Smooth muscle cell (in vitro differentiated cells): ENCODE results near the gene CBARP. TPM values are rescaled to one million over a fixed set of nuclear protein-coding genes. Genes with fewer than 3 reads are reported as not detected.

Source experiments
- DNase-seq: peaks from one replicate; lab custom pipeline; 2025; ENCODE audit not compliant: unreplicated experiment; lab: John Stamatoyannopoulos, UW
- H2AFZ ChIP-seq: fragments of 200-600 bp; sonication (generic); 2 replicates; pipeline ENCODE4 v1.6.0; 2016; ENCODE audit warnings: antibody characterized with exemption, low read depth, mild to moderate bottlenecking
- H3F3A ChIP-seq: fragments of 200-600 bp; sonication (generic); 2 replicates; pipeline ENCODE4 v1.6.0; 2017; ENCODE audit warnings: antibody characterized with exemption, low read depth
- H3K27ac ChIP-seq: fragments of 200-600 bp; sonication (generic); 2 replicates; pipeline ENCODE4 v1.5.1; 2016; ENCODE audit warnings: low read depth, mild to moderate bottlenecking
- H3K27me3 ChIP-seq: fragments of 200-600 bp; sonication (generic); 2 replicates; pipeline ENCODE4 v1.6.1; 2016; ENCODE audit warnings: low read depth, mild to moderate bottlenecking
- H3K36me3 ChIP-seq: fragments of 200-600 bp; sonication (generic); 2 replicates; pipeline ENCODE4 v1.5.1; 2016; ENCODE audit warnings: low read depth
- H3K4me1 ChIP-seq: fragments of 200-600 bp; sonication (generic); 2 replicates; pipeline ENCODE4 v1.5.1; 2016; ENCODE audit warnings: low read depth
- H3K4me2 ChIP-seq: fragments of 200-600 bp; sonication (generic); 2 replicates; pipeline ENCODE4 v1.6.0; 2016; ENCODE audit warnings: mild to moderate bottlenecking
- H3K4me3 ChIP-seq: fragments of 200-600 bp; sonication (generic); 2 replicates; pipeline ENCODE4 v1.5.1; 2016; ENCODE audit warnings: mild to moderate bottlenecking
- H3K79me2 ChIP-seq: fragments of 200-600 bp; sonication (generic); 2 replicates; pipeline ENCODE4 v1.6.0; 2016; ENCODE audit warnings: low read depth, mild to moderate bottlenecking
- H3K9ac ChIP-seq: fragments of 200-600 bp; sonication (generic); 2 replicates; pipeline ENCODE4 v1.6.0; 2016; ENCODE audit warnings: low read depth
- H3K9me3 ChIP-seq: fragments of 200-600 bp; sonication (generic); replicated peaks from 2 replicates; pipeline ENCODE4 v1.5.1; 2016; ENCODE audit warnings: low read depth
- H4K20me1 ChIP-seq: fragments of 200-600 bp; sonication (generic); 2 replicates; pipeline ENCODE4 v1.6.0; 2016; ENCODE audit warnings: low read depth
- CTCF ChIP-seq: fragments of 200-600 bp; sonication (generic); IDR thresholded peaks from 2 replicates; pipeline ENCODE4 v1.5.1; 2017; ENCODE audit warnings: borderline replicate concordance, mild to moderate bottlenecking, antibody characterized with exemption; ENCODE audit not compliant: insufficient read depth, poor library complexity, severe bottlenecking
- WGBS: methylation state at CpG from one replicate; pipeline ENCODE4 v1.1.7; 2016; ENCODE audit warnings: low lambda C conversion rate; 5-methylcytosine and 5-hydroxymethylcytosine counted together
- polyA plus RNA-seq: library from polyadenylated mRNA; unstranded; fragments of >200 nt; fragmentation: Nextera tagmentation; extraction: Ambion mirVana; gene quantifications from 2 replicates; pipeline ENCODE4 v1.2.1, GENCODE V29; 2016
- total RNA-seq: library from RNA; depleted of rRNA; stranded (reverse); fragments of >200 nt; gene quantifications from 2 replicates; pipeline ENCODE4 v1.2.3, GENCODE V29; 2014

The CBARP gene
- total and polyA plus RNA-seq, 2 experiments from 2014 or later = 2.7 to 10.5 TPM

- no peaks in the 10 kb centered on the region for H3K27me3 ChIP-seq
- 7% methylated on average over 26 of the region's 30 CpGs for WGBS
- H3K9ac ChIP-seq = peak overlapping the region; percentile 86
- H3K9me3 ChIP-seq = no peaks in the 10 kb centered on the region
- H3K4me1 ChIP-seq = peaks cover 7% of the 10 kb centered on the region
- no peaks in the 10 kb centered on the region for H3K36me3 ChIP-seq
- H3F3A ChIP-seq = peaks cover 54% of the 10 kb centered on the region
- no peak for TF ChIP-seq CTCF
- peaks cover 73% of the 10 kb centered on the region for H4K20me1 ChIP-seq
- H3K27ac ChIP-seq = peak overlapping the region; percentile 97
- H3K4me2 ChIP-seq = peak overlapping the region; percentile 99
- peaks cover 70% of the 10 kb centered on the region for H3K79me2 ChIP-seq
- no peak overlapping the region for H2AFZ ChIP-seq
- peak overlapping the region; percentile 99 for H3K4me3 ChIP-seq
- peak; percentile 93 for DNase-seq
These were observed 14.5 kb upstream of the CBARP start for GRCh38 chr19:1252221-1252820.

- Histone ChIP-seq H3F3A (peaks cover 48% of the 10 kb centered on the region), H2AFZ (no peak overlapping the region), H3K36me3 (no peaks in the 10 kb centered on the region), H3K4me2 (peak overlapping the region; percentile 99), H4K20me1 (peaks cover 66% of the 10 kb centered on the region), H3K9me3 (no peaks in the 10 kb centered on the region), H3K4me3 (peak overlapping the region; percentile 99), H3K9ac (peak overlapping the region; percentile 86), H3K79me2 (peaks cover 63% of the 10 kb centered on the region), H3K27me3 (no peaks in the 10 kb centered on the region), H3K4me1 (peaks cover 7% of the 10 kb centered on the region), H3K27ac (peak overlapping the region; percentile 97)
- TF ChIP-seq CTCF = no peak
- peak; percentile 47 for DNase-seq
- 3% methylated on average over 30 of the region's 41 CpGs for WGBS
These were observed 13.8 kb upstream of the CBARP start for GRCh38 chr19:1251330-1252220.

DNA sequence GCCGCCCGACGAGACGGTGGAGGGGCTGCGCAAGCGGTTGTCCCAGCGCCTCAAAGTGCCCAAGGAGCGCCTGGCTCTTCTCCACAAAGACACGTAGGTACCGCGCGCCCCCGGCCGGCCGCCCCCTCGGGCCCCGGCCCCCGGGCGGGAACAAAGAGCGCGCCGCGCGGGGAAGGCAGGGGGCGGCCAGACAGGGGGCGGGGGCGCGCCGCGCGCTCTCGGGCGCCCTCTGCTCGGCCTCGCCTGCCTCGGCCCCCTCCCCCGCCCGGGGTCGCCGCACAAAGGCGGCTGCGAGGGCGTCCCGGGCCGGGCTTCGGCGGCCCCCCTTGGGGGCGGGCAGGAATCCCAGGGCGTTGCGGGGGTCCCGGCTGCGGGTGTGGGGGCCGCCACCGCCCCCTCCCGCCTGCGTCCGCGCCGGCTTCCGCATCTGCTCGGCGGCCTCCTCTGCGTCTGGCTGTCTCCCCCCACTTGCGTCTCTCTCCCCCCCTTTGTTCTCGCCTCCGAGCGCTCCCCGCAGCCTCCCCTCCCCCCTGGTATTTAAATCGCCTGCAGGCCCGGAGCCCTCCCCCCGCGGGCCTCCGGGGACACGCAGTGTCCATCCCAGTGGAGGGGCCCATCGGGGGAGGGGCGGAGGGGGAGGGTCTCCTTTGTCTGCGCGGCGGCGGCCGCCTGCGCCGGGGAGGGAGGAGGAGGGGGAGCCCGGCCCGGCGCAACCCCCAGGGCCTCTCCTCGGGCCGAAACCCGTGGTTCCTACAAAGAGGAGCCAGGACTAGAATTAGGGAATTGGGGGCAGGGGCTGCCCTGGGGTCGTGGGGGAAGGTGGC is 12.8 kb upstream of the CBARP start:
- Histone ChIP-seq H3K27me3 (no peaks in the 10 kb centered on the region), H3F3A (peaks cover 40% of the 10 kb centered on the region), H3K27ac (peak overlapping the region; percentile 97), H3K9ac (peak overlapping the region; percentile 95), H2AFZ (no peak overlapping the region), H4K20me1 (peaks cover 57% of the 10 kb centered on the region), H3K79me2 (peaks cover 55% of the 10 kb centered on the region), H3K36me3 (no peaks in the 10 kb centered on the region), H3K4me2 (peak overlapping the region; percentile 99), H3K4me1 (peaks cover 7% of the 10 kb centered on the region), H3K4me3 (peak overlapping the region; percentile 99), H3K9me3 (no peaks in the 10 kb centered on the region)
- TF ChIP-seq CTCF = peak; percentile 10
- 5% methylated on average over 4 of the region's 90 CpGs for WGBS
- DNase-seq = peak; percentile 52
